ENCODE measurements around the gene LSAMP.

The LSAMP gene

DNA sequence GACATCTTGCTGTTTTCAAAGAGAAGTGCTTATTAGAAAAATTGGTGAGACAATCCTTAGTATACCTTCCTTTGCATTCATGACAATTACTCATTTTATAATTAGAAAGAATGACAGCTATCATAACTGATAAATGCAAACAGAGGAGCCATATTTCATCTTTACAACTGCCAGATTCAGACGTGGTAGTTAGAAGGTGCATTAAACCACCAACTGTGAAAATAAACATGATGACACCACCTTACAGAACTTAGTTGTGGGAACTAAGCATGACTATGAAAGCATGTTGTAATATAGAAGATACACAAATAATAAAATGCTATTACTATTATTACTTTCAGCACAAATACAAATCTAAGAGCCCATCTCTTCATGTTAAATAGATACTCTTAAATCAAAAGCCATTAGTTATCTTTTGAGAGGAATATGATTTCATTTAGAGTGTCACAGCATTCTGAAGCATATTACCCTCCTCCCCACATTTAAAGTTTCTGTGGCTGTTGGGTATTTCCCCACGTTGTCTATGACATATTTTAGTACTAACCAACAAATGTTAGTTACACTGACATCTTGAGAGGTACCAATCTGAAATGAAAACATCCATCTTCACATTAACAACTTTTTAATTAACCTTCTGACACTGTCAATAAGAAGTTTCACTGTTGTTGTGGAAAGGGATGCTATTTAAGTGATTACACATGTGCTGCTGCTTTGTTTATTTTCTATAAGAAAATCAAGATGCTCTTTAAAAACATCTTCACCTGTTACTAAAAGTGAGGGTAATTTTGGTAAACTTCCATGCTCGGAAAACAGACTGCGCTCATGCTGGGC is 163.8 kb downstream of the LSAMP start:
- no peak for DNase-seq

DNA sequence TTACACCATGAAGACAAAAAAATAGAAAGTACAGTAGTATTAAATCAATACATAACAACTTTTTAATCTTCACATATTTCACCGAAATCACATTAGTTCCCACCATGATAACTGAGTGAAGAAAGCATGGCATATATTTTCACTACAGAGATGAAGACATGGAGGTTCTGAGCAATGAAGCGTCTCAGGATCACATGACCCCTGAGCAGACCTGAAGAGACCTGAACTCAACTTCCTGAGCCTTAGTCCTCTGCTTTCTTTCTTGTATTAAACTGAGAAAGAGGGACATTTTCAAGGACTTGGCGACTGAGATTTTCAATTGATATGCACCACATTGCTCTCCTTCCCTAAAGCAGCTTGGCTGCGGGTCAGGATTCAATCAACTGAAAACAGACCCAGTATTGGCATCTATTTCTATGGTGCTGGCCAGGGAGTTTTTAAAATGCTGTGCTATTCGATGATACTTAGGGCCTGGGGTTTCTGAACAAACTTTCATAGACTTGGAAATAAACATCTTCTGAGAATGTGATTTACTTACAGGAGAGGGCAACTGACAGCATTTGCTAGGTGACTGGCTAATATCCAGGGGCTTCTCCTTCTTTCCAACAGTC is 165.1 kb downstream of the LSAMP start:
- no peak for DNase-seq

DNA sequence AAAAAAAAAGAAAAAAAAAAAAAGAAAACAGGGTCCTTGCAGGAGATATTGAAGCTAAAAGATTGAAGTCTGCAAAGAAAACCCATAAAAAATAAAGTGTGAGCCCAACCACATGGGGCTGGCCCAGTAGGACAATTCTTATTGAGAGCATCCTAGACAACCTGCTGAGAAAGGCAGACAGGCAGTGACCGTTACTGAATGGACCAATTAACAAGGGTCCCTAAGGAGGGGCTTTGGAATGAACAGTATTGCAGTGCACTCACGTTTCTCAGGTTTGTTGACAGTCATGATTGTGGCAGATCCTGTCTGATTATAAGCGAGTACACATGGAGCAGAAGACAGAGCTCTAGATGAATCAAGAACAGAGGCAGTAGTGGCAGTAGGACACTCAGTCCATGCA is 168.6 kb downstream of the LSAMP start:
- DNase-seq, result no peak

DNA sequence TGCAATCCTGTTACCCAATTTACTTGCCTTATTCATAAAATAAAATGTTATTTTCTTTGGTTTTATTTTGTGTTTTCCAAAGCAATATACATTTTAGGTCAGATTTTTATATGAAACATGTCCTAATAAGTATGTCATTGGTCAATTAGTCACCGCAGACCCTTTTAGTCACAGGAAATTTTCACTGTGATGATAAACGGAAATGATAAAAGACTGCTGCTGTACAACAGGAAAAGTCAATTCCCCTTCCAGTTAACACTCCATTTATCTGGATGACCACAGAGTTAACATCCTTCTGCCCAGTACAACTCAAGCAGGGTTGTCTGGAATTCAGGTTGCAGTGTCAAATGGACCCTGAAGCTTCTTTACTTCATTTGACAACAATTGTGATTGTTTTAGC is 175.2 kb downstream of the LSAMP start:
- no peak for DNase-seq

DNA sequence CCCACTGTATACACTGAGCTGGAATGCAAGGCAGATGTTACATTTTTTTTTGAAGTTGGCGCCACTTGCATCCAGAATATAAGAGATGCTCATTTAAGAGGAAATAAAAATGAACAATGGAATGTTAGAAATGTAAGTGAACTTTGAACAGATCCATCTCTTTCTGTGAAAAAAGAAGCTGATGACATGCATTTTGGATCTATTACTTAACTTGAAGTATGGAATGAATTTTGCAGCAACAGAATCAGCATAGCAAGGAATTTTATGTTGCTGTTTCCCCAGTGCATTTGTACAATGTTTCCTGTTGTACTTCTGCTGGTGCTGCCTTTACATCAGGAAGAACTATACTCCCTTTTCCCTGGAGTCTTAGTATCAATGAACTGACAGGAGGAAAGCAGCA is 178.2 kb downstream of the LSAMP start:
- DNase-seq, result no peak

DNA sequence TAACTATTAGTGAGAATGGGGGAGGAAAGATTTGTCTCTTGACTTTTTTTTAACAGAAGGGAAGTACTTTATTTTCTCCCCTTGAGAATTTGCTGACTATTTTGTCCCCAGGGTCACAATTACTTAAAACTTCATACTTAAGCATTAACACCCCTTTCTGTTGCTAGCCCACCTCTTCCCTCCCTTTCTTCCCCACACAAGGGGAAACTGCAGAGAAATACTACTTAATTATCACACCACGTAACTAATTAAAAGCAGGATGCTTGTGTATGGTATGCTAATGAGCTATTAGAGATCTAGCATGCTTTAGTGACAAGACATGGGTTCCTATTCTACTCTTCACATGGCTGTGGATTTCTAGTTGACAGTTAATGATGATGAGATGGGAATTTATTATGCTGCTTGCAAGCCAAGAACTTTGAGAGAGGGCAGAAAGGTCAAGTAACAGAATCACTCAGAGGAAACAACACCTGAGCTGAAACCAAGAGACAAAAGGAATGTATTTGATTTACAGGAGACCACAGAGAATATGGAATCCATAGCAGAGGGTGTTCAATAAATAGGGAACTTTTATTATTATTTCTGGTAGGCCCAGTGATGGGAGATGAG is 179.2 kb downstream of the LSAMP start:
- no peak for DNase-seq

DNA sequence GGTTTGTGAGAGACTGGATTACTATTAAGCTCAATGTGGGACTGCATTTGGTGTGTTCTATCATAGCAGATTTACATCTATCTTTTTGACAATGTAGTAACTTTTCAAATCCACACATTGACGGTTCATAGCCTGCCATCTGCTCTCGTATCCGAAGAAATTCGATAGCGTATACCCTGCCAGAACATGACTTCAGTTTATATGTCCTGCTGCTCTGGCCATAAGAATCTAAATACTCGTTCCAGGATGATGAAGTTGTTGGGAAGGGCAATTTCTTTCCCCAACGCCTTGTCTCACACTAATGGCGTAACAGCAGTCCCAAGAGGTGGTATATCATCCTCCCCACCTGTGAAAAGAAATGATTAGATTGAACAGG is 180.0 kb downstream of the LSAMP start:
- DNase-seq, result no peak

DNA sequence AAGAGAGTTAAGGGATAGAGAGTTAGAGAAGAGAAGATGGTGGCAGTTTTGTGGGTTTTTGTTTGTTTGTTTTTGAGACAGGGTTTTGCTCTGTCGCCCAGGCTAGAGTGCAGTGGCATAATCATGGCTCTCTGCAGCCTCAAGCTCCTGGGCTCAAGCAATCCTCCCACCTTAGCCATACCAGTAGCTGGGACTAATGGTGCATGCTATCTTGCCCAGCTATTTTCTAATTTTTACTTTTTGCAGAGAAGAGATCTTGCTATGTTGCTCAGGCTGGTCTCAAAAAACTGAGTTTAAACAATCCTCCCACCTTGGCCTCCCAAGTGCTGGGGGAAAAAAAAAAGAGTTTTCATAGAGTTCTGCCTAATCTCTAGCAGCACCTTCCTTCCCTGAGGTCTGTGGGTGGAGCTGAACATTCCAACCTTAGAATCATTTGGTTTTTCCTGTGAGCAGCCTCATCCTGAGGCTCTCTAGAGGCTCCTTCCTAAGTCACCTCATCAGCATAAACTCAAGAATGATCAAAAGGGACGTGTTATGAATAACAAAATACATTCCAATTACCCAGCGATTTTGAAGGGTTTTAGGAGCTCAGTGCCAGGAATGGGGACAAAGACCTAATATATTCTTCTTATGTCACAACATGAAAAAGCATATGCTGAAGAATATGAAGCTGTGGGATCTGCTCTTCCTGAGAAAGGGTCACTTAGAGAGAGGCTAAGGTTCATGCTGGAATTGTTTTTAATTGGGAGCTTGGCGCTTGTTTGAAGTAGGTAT is 180.6 kb downstream of the LSAMP start:
- DNase-seq, result no peak

DNA sequence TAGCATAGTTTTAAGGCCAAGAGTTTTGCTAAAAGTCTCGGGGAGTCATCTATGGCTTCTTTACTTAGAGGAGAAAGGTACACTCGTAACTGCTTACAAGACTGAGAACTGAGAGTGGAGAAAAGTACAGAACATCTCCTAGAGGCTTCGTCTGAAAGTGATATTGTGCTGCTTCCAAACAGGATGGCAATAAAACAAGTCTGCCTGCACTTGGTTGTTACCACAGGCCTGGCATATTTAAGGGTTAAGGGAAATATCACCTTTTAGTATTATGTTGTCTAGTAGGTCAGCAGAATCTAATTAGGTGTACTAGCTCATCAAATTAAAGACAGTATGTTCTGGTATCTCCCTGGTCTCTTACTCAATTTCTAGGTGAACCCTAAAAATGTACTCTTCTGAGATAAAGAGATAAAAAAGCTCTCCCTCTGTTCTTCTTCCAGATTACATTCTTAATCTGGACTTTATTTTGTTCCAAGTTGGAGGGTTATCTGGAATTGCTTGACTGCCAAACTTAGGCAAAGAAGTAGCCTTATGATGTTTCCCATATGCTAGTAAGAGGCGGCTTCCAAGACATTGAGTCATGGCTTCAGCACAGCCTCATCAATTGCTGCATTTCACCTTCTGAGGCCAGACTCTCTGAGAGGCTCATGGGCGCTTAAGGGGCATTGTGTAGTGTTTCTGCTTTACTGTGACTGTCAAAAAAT is 181.3 kb downstream of the LSAMP start:
- no peak for DNase-seq

DNA sequence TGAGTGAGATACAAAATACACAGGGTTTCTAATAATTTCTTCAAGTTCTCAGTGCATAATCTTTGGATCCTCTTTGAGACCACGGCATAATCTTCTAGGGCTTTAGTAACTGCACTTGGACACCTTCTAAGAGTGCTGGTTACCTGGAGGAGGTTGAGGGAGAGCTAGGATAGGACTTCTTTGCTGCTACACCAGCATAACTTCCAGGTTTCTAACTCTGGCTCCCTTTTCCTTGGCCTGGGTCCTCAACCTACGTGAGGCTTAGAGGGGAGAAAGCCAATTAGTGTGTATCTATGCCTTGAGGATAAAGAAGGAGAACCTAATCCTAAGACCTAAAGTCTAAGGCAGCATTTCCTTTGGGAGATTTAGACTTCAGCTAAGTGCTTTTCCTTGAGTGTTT is 184.8 kb downstream of the LSAMP start:
- no peak for DNase-seq

DNA sequence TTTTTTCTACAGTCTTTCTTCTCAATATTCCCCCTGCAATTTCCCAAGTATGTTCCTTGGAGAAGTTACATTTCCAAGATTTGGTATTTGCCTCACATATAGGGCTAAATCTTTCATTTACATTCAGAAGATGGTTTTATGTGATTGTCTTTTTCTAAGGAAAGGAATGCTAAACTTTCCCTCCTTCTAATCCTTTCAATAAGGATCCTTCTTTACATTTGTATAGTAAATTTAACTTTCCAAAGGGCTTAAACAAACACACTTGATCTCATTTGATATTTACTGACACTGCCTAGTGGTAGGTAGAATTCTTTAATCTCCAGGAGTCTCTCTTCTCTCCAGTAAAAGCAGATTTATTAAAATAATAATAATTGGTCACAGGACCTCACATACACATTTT is 185.3 kb downstream of the LSAMP start:
- no peak for DNase-seq

DNA sequence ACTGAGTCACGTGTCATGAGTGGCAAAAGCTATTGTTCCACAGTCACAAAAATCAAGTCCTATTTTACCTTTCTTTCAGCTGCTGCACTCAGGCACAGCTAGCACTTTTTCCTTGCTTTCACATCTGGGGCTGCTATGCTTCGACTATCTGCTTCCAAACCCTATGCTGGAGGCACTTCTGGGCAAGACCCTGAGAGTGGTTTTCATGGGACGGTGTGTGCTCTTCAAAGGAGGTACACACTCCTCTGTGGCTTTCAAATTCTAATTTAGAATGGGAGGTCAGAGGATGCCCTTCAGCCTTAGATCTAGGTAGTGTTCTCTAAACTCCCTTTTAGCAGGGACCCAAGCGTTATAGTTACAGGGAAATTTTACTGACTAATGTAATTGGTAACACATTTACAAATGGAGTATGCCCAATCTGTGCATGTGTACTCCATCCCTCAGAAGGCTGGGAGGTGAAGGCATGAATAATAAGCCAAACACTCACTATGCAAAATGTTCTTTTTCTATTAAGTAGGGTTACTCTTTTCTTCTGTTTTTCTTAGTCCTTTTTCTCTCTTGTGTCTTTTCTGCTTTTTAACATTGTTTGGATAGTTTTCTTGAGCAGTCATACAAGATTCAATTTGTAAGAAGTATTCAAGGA is 188.3 kb downstream of the LSAMP start:
- no peak for DNase-seq

DNA sequence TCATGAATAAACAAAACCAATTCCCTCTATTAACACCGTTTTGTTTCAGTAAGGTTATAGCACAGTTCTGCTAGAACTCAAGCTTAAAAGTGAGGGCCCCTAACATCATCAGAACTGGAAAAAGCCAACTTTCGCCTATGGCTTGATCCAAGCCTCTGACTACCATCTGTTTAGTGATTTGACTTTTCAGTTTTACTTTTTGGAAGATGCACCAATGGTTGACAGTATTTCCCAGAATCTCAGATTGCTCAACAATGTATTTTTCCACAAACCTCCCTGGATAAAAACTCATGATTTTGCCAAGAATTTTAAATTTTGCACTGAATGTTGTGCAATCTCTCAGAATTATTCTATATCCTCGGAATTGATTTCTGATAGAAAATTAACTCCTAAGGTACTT is 190.7 kb downstream of the LSAMP start:
- DNase-seq, result no peak

DNA sequence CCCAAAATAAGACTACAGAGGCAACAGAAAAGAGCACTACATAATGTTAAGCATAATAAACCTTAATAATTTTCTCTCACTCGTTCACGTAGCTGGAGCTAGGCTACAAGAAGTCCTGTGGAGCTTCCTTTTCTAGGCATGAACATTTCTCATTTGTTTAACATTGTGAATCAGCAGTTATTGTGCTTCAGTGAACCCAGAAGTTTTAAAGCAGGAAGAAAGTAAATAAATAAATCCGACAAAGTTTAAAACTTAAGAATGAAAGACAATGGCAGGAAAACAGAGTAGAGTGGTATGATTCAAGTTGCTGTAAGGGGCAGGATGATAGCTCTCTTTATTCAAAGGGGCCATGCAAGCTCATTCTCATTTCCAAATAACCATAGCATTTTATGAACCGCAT is 191.8 kb downstream of the LSAMP start:
- DNase-seq, result no peak

DNA sequence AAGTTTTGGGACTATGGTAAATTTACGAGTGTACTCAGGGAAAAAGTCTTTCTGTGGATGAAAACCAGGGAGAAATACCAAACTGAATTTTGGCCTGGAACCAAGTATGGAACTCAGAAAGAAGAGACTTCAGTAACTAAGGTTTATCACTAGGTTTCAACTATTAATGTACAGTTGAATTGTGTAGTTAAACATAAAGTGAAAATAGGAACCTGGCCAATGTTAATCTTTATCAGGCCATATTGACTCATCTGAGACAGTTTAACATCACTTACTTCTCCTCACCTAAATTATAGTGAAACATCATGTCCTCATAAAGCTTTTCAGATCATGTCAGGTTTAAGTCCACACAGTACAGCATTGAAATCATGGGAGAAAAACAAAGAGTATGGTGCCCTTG is 197.7 kb downstream of the LSAMP start:
- no peak for DNase-seq

DNA sequence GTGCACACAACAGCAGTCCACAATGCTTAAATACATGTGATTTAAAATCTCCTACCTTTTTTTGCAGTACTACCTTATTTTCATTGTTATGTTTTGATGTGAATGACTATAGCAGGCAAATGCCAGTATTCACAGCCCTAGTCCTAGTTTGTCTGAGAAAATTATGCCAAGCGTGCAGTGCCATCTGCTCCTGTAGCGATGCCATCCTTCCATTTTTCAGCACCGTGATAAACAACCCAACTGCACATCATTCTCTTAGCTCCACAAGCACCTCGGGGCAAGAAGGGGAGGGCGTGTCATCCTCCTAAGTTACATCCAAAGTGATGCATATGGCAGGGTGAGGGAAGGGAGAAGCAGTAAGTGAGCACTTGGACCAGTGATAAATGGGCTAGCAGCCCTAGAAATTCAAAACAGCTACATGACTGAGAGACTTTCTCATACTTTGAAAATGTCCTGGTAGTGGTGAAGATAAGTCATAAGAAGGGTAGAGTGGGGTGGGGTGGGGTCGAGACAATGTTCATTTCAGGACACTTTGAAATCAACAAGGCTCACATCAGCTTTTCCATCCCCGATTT is 198.8 kb downstream of the LSAMP start:
- DNase-seq, result no peak

DNA sequence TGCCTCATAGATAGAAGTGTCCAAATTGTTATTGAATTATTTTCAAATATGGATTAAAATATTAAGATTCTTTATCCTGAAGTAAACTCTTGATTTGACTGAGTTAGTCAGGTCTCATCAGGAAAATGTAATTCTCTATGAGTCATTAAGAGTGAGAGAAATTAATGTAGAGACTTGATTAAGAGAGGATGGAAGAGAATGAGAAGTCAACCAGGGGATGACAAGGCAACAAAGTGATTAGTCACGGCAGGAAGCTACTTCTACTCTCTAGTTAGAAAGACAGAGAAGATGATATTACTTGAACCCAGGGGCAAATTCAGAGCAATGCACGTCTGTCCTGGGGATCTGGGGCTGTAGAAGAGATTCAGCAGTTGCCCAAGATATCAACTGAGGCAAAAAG is 202.5 kb downstream of the LSAMP start:
- DNase-seq, result no peak

DNA sequence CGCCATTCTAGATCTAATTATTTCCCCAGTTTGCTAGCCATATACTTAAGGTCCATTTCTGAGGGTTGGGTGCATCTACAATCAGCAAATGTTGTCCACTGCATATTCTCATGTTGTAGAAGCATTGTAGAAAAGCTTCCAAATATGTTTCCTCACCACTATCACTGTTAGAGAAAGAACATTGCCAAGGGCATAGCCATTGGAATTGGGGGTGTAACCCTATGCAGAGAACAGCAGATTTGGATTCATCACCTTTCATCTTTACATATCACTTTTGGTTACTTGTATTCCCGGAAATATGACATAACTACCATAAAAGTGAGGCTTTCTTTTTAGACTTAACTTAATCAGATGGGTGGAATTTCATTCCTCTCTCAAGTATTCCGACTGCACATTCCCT is 203.6 kb downstream of the LSAMP start:
- DNase-seq, result no peak

DNA sequence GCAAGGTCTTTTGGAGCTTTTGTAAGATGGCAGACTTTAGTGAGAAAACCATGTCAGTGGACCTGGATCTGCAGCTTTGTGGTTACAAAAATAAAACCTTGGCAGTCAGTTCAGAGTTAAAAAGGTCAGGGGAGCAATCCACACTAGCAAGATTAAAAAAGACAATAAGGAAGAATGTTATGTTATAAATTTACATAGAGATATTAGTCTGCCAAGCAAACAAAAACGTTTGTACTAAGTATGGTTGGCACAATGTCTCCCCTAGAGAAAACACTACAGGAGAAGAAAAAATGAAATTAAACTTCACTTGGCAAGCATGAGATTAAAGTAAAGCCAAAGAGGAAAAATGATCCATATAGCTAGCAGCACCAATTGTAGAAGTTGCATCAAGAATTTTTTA is 205.0 kb downstream of the LSAMP start:
- DNase-seq, result no peak

DNA sequence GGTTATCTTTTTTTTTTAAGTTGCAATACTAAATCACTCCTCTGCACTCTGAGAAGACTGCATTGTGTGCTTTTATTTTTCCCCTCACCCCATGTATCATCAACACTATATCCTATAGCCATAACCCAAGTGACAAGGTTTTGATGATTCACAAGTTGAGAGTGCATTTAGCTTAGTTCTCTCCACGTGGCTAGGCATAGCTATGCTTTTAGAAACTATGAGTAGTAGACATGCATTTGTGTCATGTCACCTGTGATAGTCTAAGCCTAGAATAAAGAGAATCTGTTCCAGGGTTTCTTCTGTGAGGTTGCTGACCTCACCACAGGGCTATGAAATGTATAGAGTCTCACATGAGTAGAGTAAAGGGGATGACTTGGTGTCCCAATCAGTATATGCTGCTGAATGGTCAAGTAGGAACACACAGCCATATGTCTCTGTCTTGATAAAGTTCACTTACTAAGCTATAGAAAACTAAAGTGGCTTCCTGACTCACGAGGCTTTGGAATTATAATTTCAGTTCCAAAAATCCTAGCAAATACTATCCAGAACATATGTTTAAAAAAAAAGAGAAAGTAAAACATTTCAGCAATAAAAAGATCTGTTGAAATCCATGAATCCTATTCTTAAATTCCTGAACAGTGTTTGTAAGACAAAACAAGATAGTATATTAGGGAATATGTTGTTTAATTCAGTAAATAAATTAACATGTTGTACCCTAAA is 206.3 kb downstream of the LSAMP start:
- DNase-seq, result no peak

DNA sequence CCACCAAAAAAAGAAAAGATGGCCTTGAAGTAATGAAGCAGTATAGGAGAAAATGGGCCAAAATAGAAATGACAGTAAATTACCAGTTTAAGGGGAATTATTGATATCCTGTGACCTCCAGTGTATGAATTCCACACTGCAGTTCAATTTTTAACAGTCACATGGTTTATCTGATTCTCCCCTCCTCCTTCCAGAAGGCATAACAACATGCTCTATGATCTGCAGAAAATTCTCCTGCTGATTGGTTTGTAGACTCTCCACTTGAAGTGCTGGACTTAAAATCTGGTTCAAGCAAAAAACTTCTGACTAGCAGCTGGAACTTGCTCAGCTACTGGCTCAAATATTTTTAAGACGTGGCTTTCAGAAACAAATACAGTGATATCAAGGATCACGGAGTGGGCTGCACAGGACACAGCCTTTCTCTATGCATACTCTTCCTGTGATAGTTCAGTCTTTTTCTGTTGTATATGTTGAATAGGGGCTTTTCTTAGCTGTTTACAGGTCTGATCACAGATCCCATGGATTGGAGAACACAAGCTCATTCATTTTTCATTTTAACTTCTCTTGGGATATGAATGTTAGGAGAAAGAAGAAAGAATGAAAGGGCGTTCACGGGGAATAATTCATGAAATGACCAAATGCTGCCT is 211.5 kb downstream of the LSAMP start:
- no peak for DNase-seq

All from hematopoietic multipotent progenitor cell treated with erythropoietin and hydrocortisone succinate and interleukin-3 and kit ligand, for 6 days (in vitro differentiated cells).